HEK293T (cell line): ENCODE results near the gene CCDC167.

ENCODE experiments used
- CTCF ChIA-PET: fragments of 350-600 bp; formaldehyde crosslinking; extraction: SDS; loops from one replicate; lab custom pipeline; 2021; ENCODE audit warnings: antibody characterized with exemption, inconsistent platforms; lab: Yijun Ruan, JAX
- POLR2A ChIA-PET: fragments of 350-600 bp; formaldehyde crosslinking; extraction: SDS; loops from one replicate; lab custom pipeline; 2020; ENCODE audit warnings: antibody characterized with exemption, inconsistent platforms; lab: Yijun Ruan, JAX
- DNase-seq: peaks from one replicate; pipeline ENCODE4 v3.0.0; 2012; ENCODE audit warnings: mixed read lengths; ENCODE audit errors: extremely low spot score
- ARNT ChIP-seq: fragments of 450-650 bp; IDR thresholded peaks from 2 replicates; pipeline ENCODE4 v1.6.1; 2017; ENCODE audit warnings: mild to moderate bottlenecking
- BHLHE40 ChIP-seq: fragments of 450-650 bp; IDR thresholded peaks from 2 replicates; pipeline ENCODE4 v1.6.1; 2016; ENCODE audit warnings: mild to moderate bottlenecking, moderate library complexity, borderline replicate concordance
- CTBP1 ChIP-seq: fragments of 450-650 bp; IDR thresholded peaks from 2 replicates; pipeline ENCODE4 v1.6.1; 2016; ENCODE audit warnings: borderline replicate concordance
- ELF4 ChIP-seq: fragments of 450-650 bp; IDR thresholded peaks from 2 replicates; pipeline ENCODE4 v1.6.1; 2017; ENCODE audit warnings: antibody characterized with exemption
- FOXA1 ChIP-seq: fragments of 450-650 bp; IDR thresholded peaks from 2 replicates; pipeline ENCODE4 v1.6.1; 2016; ENCODE audit warnings: mild to moderate bottlenecking
- FOXK2 ChIP-seq: fragments of 450-650 bp; IDR thresholded peaks from 2 replicates; pipeline ENCODE4 v1.6.1; 2016; ENCODE audit warnings: mild to moderate bottlenecking
- FOXM1 ChIP-seq: fragments of 450-650 bp; IDR thresholded peaks from 2 replicates; pipeline ENCODE4 v1.6.1; 2017; ENCODE audit warnings: mild to moderate bottlenecking, borderline replicate concordance
- HDGF ChIP-seq: fragments of 450-650 bp; IDR thresholded peaks from 2 replicates; pipeline ENCODE4 v1.6.1; 2017; ENCODE audit warnings: antibody characterized with exemption, borderline replicate concordance
- L3MBTL2 ChIP-seq: fragments of 450-650 bp; conservative IDR thresholded peaks from 2 replicates; pipeline ENCODE4 v1.6.1; 2016; ENCODE audit warnings: mild to moderate bottlenecking
- LEF1 ChIP-seq: fragments of 450-650 bp; IDR thresholded peaks from 2 replicates; pipeline ENCODE4 v1.6.1; 2017; ENCODE audit warnings: mild to moderate bottlenecking, borderline replicate concordance
- NFRKB ChIP-seq: fragments of 450-650 bp; IDR thresholded peaks from 2 replicates; pipeline ENCODE4 v1.6.1; 2016; ENCODE audit warnings: mild to moderate bottlenecking, moderate library complexity
- SP1 ChIP-seq: fragments of 450-650 bp; IDR thresholded peaks from 2 replicates; pipeline ENCODE4 v1.6.1; 2017
- SUZ12 ChIP-seq: fragments of 450-650 bp; IDR thresholded peaks from 2 replicates; pipeline ENCODE4 v1.6.1; 2016; ENCODE audit warnings: mild to moderate bottlenecking
- TARDBP ChIP-seq: fragments of 450-650 bp; IDR thresholded peaks from 2 replicates; pipeline ENCODE4 v1.6.1; 2016
- ZNF384 ChIP-seq: fragments of 450-650 bp; IDR thresholded peaks from 2 replicates; pipeline ENCODE4 v1.6.1; 2016
- TF ChIP-seq, protein P1 (sequence below): fragments of 450-650 bp; IDR thresholded peaks from 2 replicates; pipeline ENCODE4 v1.6.1; 2016

Gene CCDC167

DNA sequence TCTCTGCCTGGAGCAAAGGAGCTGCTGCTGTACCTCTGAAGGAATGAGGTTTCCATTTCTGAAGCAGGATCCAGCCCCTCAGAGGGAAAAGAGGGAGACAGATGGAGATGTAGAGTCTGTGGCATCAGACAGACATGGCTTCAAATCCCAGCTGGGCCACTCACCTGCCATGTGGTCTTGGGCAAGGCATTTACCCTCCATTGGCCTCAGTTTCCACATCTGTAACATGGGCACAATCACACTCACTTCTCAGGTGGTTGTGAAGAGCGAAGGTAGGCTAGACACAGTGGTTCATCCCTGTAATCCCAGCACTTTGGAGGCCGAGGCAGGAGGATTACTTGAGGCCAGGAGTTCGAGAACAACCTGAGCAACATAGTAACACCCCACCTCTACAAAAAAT is 32.4 kb upstream of the CCDC167 start:
- ChIA-PET POLR2A (no interaction called here), CTCF (no interaction called here)
- no peak for TF ChIP-seq TARDBP
- no peak for TF ChIP-seq ELF4
- no peak for TF ChIP-seq HDGF
- TF ChIP-seq L3MBTL2: no peak
- TF ChIP-seq FOXM1: no peak
- no peak for DNase-seq

DNA sequence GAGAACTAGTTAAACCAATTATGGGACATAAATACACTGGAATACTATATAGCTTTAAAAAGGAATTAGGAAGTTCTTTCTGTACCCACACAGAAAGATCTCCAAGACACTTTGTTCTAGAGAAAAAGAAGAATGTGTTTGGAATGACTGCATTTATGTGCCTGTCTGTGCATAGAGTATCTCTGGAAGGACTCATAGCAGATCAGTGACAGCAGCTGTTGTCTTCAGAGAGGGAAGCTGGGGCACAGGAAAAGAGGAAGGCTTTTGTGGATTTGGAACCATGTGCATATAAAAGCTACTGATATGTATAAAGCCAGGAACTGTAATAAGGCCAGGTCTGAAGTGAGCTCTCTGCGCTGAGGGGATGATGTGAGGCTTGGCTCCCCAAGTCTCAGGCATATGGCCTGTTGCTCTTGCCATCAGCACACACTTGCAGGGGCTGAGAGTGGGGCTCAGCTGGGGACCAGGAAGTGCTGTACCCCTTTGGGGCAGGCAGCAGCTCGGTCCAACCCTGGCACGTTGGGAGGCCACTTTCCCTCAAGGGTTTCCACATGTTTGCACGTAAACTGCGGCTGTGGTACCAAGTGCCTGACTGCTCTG is 31.8 kb upstream of the CCDC167 start:
- no peak for DNase-seq
- POLR2A ChIA-PET: no interaction called here
- TF ChIP-seq CTBP1 (no peak), FOXA1 (no peak), SP1 (no peak), ZNF384 (no peak), FOXK2 (no peak), SUZ12 (no peak), HDGF (no peak), ELF4 (no peak), TARDBP (no peak)
- TF ChIP-seq, protein P1, sequence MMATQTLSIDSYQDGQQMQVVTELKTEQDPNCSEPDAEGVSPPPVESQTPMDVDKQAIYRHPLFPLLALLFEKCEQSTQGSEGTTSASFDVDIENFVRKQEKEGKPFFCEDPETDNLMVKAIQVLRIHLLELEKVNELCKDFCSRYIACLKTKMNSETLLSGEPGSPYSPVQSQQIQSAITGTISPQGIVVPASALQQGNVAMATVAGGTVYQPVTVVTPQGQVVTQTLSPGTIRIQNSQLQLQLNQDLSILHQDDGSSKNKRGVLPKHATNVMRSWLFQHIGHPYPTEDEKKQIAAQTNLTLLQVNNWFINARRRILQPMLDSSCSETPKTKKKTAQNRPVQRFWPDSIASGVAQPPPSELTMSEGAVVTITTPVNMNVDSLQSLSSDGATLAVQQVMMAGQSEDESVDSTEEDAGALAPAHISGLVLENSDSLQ: no peak
- CTCF ChIA-PET: interaction anchor here (1.0 kb wide), 1 partner anchor 34 kb away, joined by 3 read pairs; no protein-coding TSS in a partner anchor

DNA sequence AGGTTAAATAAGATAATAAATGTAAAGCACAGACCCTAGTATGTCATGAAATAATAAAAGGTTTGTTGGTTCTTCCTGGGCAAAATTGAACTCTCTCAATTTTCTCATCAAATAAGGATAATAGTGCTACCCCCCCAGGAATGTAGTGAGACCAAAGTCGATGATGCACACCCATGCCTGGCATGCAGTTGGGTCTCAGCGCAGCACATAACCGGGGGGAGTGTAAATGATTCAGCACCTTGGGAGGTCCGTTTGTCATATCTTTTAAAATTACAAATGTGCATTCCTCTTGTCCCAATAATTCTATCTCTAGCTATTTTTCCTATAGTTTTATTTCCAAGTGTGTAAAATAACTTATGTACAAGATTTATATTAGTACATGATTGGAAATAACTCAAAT is 31.3 kb upstream of the CCDC167 start:
- CTCF ChIA-PET: interaction anchor here (1.0 kb wide), 1 partner anchor 34 kb away, joined by 3 read pairs; no protein-coding TSS in a partner anchor
- TF ChIP-seq, protein P1: no peak
- no peak for TF ChIP-seq SUZ12
- no peak for TF ChIP-seq HDGF
- no peak for TF ChIP-seq ZNF384
- TF ChIP-seq BHLHE40: no peak
- no peak for TF ChIP-seq ELF4
- no peak for TF ChIP-seq LEF1
- no peak for TF ChIP-seq NFRKB
- no peak for TF ChIP-seq TARDBP
- TF ChIP-seq FOXA1: no peak
- TF ChIP-seq SP1: no peak
- TF ChIP-seq FOXK2: no peak
- no peak for TF ChIP-seq FOXM1
- no peak for TF ChIP-seq CTBP1
- TF ChIP-seq ARNT: no peak
- no peak for TF ChIP-seq L3MBTL2
- DNase-seq: no peak
- POLR2A ChIA-PET: no interaction called here

DNA sequence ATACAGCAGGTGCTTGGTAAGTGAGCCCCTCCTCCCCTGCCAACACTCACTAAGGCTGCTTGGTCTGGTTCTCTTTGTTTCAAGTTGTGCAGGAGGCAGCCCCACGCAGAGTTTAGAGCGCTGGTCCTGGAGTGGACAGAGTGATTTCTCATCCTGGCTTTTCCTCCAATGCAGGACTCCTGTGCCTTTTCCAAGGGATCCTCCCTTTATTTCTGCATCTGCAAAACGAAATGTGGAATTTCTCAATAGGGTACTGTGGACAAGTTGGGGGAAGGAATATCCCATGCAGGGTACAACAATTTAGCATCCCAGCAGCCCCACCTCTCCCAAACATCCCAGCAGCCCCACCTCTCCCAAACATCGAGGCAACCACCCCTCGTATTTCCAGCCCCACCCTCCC is 30.6 kb upstream of the CCDC167 start:
- CTCF ChIA-PET: no interaction called here
- no peak for TF ChIP-seq LEF1
- no peak for TF ChIP-seq ELF4
- TF ChIP-seq SUZ12: no peak
- no peak for TF ChIP-seq BHLHE40
- no peak for TF ChIP-seq FOXA1
- TF ChIP-seq SP1: no peak
- no peak for TF ChIP-seq FOXM1
- no peak for TF ChIP-seq TARDBP
- no peak for TF ChIP-seq CTBP1
- TF ChIP-seq NFRKB: no peak
- TF ChIP-seq HDGF: no peak
- no peak for DNase-seq
- POLR2A ChIA-PET: no interaction called here

DNA sequence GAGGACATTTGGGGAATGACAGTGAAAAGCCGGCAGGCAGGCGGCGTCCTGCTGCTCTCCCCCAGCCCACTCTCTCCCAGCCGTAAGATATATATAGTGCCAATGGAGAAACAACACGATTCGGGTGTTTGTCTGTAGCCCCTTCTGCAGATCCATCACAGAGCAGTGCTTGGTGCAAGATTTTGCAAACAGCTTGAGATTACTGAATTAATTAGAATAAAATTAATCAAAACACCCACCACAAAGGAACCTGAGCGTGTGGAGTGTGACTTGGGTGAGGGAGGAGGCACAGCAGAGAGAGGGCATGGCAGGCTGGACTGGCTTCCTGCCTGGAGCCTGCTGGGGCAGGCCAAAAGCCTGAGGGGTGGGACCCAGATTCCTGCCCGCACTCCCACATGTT is 28.8 kb upstream of the CCDC167 start:
- ChIA-PET CTCF (interaction anchor here (1.3 kb wide), 1 partner anchor 10 kb away, joined by 5 read pairs; no protein-coding TSS in a partner anchor), POLR2A (no interaction called here)
- no peak for DNase-seq
- TF ChIP-seq FOXM1: no peak
- no peak for TF ChIP-seq NFRKB
- no peak for TF ChIP-seq HDGF
- TF ChIP-seq SUZ12: no peak
- TF ChIP-seq ARNT: no peak

DNA sequence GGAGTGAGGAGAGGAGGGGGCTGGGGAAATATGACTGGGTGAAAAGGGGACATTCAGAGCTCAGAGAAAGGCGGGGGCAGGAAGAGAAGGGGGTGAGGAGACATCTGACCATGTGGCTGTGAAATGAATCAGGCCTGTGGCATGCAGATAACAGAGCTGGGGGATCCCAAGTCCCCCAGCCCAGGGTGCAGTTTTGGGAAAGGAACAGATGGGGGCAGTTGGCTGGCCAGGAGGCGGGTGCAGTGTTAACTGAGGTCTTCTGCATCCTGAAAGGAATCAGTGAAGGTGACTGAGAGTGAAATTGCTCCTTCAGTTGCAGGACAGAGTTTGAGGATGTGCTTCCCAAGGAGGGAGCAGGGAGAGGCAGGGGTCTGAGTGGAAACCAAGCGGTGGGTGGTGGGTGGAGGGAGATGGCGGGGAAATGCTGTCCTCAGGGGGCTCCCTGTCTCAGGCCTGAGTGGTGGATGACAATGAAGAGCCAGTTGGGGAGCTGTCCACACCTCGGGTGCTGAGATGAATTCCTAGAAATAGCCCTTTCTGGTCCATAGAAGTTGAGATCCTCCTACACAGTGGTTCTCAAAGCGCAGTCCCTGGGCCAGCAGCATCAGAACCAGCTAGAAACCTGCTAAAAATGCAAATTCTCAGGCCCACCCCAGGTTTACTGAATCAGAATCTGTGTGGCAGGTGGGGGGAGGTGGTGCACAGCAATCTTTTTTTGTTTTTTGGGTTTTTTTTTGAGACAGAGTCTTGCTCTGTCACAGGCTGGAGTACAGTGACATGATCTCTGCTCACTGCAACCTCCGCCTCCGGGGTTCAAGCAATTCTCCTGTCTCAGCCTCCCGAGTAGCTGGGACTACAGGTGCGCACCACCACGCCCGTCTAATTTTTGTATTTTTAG is 26.0 kb upstream of the CCDC167 start:
- POLR2A ChIA-PET: interaction anchor here (0.7 to 0.9 kb wide), 2 partner anchors 26 to 111 kb away, joined by 3 to 4 read pairs; partner anchors contain the start of gene CCDC167
- peak; percentile 25 for DNase-seq
- TF ChIP-seq FOXM1 (no peak), SUZ12 (no peak), FOXA1 (no peak), SP1 (no peak), CTBP1 (no peak), ARNT (no peak), TARDBP (no peak), HDGF (no peak), L3MBTL2 (no peak), ELF4 (no peak)
- TF ChIP-seq, protein P1: no peak
- CTCF ChIA-PET: no interaction called here
